Upper lobe of right lung (tissue), 1 donor: ENCODE measurements around the gene MYOD1. TPM values are rescaled to one million over a fixed set of nuclear protein-coding genes. Genes with fewer than 3 reads are reported as not detected.
A peak's percentile ranks its signal among the peaks of the same experiment; 100 is the strongest.

ENCODE experiments used
- ATAC-seq: fragments of 200-7000 bp; cut with Tn5 transposase; one replicate; pipeline ENCODE4 v1.9.1; 2020; ENCODE audit warnings: mild to moderate bottlenecking, moderate library complexity
- DNase-seq: peaks from one replicate; pipeline ENCODE4 v3.0.0-alpha.2; 2020
- H3K27ac ChIP-seq: fragments of 200-600 bp; one replicate; pipeline ENCODE4 v1.8.0; 2022
- H3K27me3 ChIP-seq: fragments of 200-600 bp; one replicate; pipeline ENCODE4 v1.8.0; 2022; ENCODE audit warnings: mild to moderate bottlenecking
- H3K36me3 ChIP-seq: fragments of 200-600 bp; one replicate; pipeline ENCODE4 v1.8.0; 2022
- H3K4me1 ChIP-seq: fragments of 200-600 bp; one replicate; pipeline ENCODE4 v1.8.0; 2022
- H3K4me3 ChIP-seq: fragments of 200-600 bp; one replicate; pipeline ENCODE4 v1.8.0; 2022; ENCODE audit warnings: mild to moderate bottlenecking
- H3K9me3 ChIP-seq: fragments of 200-600 bp; one replicate; pipeline ENCODE4 v1.8.0; 2022
- CTCF ChIP-seq: fragments of 200-600 bp; IDR thresholded peaks from one replicate; pipeline ENCODE4 v1.8.0; 2022; ENCODE audit warnings: antibody characterized with exemption
- intact Hi-C: fragments of 100-400 bp; cut with DNase I; formaldehyde crosslinking; loops from one replicate; pipeline ENCODE4 v1.11.0; 2022
- total RNA-seq: library from RNA; stranded (reverse); fragmentation: NEBNext Ultra II Directional; extraction: Animal tissue kit (Norgen Biotek cat#: 25700); gene quantifications from one replicate; pipeline ENCODE4 v1.2.1, GENCODE V29; 2021
- donor health status: DM: no; HTN: yes; CAD: no; lungs with severe emphysema.

The MYOD1 gene
- total RNA-seq, 1 donor from 2014 or later: not detected

- Histone ChIP-seq H3K4me3 (no peak overlapping the region), H3K27ac (no peak overlapping the region), H3K9me3 (no peaks in the 10 kb centered on the region), H3K27me3 (peaks cover 10% of the 10 kb centered on the region), H3K36me3 (no peaks in the 10 kb centered on the region), H3K4me1 (no peaks in the 10 kb centered on the region)
- TF ChIP-seq CTCF: no peak
- peak; percentile 50 for DNase-seq
- no peak for ATAC-seq
- intact Hi-C loops: no loop called here
Observed at GRCh38 chr11:17745023-17745772, 25.8 kb downstream of the MYOD1 start.

- no peaks in the 10 kb centered on the region for H3K9me3 ChIP-seq
- DNase-seq: peak; percentile 40
Observed at GRCh38 chr11:17746096-17746495, 26.7 kb downstream of the MYOD1 start.

GRCh38 chr11:17747131-17747955, 28.0 kb downstream of the MYOD1 start:
- intact Hi-C loops: no loop called here
- H3K27me3 ChIP-seq: peaks cover 6% of the 10 kb centered on the region
- no peak overlapping the region for H3K27ac ChIP-seq
- H3K36me3 ChIP-seq: no peaks in the 10 kb centered on the region
- no peak for TF ChIP-seq CTCF
- no peak overlapping the region for H3K4me3 ChIP-seq
- no peaks in the 10 kb centered on the region for H3K4me1 ChIP-seq
- DNase-seq (peak; percentile 48), ATAC-seq (no peak)
- no peaks in the 10 kb centered on the region for H3K9me3 ChIP-seq

More at GRCh38 chr11:17746096-17746495, 26.7 kb downstream of the MYOD1 start:
- no peak for ATAC-seq
- Histone ChIP-seq H3K27me3 (peaks cover 6% of the 10 kb centered on the region), H3K36me3 (no peaks in the 10 kb centered on the region), H3K27ac (no peak overlapping the region), H3K4me3 (no peak overlapping the region), H3K4me1 (no peaks in the 10 kb centered on the region)
- TF ChIP-seq CTCF: no peak
- intact Hi-C loops: no loop called here

- intact Hi-C loops: no loop called here
- TF ChIP-seq CTCF: no peak
- Histone ChIP-seq H3K27me3 (peaks cover 6% of the 10 kb centered on the region), H3K9me3 (no peaks in the 10 kb centered on the region), H3K4me3 (no peak overlapping the region), H3K36me3 (no peaks in the 10 kb centered on the region), H3K27ac (no peak overlapping the region), H3K4me1 (no peaks in the 10 kb centered on the region)
- DNase-seq (peak; percentile 43), ATAC-seq (no peak)
Observed at GRCh38 chr11:17748044-17748443, 28.7 kb downstream of the MYOD1 start.

GRCh38 chr11:17748761-17749721, 29.7 kb downstream of the MYOD1 start:
- peaks cover 6% of the 10 kb centered on the region for H3K27me3 ChIP-seq
- intact Hi-C loops: no loop called here
- H3K27ac ChIP-seq: no peak overlapping the region
- no peak overlapping the region for H3K4me3 ChIP-seq
- no peak for TF ChIP-seq CTCF
- ATAC-seq: no peak
- H3K9me3 ChIP-seq: no peaks in the 10 kb centered on the region
- H3K4me1 ChIP-seq: no peaks in the 10 kb centered on the region
- DNase-seq: peak; percentile 49
- no peaks in the 10 kb centered on the region for H3K36me3 ChIP-seq
